ENCODE data around the gene C10orf95.
A peak's percentile ranks its signal among the peaks of the same experiment; 100 is the strongest.

C10orf95 gene

DNA sequence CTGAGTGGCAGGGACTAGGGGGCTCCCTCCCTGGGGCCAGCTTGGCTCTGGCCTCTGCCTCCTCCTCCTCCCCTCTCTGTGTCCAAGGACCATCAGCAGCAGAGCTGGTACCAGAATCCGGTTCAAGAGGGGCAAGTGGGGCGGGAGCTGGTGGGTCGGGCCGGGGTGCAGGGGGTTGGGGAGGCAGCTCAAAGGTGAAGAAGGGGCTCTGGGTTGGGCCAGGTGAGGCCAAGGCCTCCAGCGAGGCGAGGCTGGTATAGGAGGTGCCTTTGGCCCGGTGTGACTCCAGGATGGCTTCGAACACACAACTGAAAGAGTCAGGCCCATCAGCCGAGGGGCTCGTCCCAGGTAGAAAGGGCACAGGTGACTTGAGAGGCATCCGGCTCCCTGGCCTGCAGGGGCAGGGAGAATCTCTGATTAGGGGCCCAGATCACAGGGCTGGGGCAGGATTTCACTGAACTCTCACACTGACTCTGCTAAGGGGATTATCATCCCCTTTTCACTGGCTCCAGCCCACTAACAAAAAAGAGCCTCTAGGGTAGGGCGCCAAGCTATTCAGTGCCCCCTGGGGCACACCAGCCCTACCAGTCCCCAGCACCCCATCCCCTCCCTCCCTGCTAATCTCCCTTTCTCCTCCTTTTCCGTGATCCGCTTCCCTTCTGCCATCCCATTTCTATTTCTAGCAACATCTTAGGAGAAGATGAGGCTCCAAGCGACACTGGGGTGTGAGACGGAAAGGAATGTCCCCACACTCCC lies 37.4 kb downstream of the C10orf95 start:
- no peak for DNase-seq

DNA sequence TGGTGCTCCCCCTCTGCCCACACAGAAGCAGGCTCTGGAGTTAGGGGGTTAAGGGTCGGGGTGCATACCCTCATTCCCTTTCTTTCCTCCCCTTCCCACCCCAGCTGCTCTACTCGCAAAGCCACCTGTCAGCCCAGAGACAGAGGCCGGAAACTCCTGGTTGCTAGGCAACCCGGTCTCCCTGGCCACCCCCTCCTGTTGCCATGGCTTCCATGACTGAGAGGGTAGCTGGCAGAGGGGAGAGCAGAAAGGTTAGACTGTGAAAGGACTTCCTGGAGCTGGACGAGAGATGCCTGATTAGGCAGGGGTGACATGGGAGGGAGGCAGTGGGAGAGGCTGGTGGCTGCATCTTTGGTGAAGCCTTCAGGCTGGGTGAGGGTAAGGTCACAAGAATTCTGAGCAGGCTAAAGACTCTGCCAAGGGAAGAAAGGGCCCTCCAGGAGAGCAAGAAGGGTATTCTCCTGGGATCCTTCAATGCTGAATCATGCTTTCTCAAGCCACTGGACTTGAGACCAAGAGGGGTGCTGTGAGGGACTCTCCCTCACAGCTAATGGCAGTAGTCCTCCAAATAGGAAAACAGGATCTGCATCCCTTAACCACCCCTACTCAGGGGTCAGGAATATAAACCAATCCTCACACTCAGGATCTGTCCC lies 38.2 kb downstream of the C10orf95 start:
- DNase-seq, result peak; percentile 16

DNA sequence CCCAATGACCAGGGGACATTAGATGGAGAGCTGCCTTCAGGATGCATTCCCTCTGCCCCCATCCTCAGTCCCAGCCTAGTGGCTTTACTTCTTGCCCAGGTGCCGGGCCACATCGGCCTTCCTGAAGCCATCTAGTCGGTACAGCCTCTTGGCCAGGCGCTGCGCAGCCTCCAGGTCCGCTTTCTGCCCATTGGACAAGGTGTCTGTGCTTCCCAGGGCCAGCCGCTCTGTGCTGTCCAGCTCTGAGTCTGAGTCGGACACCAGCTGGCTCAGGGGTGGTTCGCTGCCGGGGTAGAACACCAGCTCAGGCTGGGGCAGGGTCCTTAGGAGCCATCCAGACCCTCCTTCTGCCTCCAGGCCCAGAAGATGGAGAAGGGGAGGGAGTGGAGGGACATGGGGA lies 39.0 kb downstream of the C10orf95 start:
- no peak for DNase-seq

DNA sequence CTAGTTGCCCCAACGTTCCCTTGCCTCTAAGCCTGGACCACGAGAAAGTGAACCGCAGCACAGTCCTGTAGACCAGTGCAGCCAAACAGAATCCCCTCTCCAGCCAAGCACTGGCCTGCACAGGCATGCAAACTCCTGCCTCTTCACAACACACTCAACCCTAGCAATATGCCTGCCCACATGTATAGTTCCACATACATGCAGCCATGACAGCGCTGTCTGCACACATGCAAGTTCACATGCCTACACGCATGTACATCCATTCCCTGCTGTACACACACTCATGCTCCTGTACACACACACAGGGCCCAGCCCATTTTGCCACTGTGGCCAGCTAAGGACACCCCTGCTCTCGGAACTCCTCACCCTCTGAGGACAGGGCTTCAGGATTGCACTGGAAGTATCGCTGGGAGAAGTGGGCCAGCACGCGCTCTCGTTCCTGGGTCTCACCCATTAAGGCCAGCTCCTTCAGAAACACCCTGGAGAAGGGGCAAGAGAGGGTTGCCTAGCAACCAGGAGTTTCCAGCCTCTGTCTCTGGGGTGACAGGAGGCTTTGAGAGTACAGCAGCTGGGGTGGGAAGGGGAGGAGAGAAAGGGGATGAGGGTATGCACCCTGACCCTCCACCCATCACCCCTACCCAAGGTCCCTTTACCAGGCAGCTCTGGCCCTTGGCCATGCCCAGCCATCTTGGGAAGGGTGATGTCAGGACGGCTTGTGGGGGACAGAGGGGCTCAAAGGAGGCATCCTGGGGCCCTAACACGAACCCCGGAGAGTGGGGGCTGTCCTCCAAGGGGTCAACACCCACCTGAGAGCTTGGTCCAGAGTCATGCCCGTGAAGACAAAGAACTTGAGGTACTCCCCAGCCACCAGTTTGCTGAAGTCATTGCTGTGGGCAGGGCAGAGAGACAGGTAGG lies 39.7 kb downstream of the C10orf95 start:
- DNase-seq, result no peak

DNA sequence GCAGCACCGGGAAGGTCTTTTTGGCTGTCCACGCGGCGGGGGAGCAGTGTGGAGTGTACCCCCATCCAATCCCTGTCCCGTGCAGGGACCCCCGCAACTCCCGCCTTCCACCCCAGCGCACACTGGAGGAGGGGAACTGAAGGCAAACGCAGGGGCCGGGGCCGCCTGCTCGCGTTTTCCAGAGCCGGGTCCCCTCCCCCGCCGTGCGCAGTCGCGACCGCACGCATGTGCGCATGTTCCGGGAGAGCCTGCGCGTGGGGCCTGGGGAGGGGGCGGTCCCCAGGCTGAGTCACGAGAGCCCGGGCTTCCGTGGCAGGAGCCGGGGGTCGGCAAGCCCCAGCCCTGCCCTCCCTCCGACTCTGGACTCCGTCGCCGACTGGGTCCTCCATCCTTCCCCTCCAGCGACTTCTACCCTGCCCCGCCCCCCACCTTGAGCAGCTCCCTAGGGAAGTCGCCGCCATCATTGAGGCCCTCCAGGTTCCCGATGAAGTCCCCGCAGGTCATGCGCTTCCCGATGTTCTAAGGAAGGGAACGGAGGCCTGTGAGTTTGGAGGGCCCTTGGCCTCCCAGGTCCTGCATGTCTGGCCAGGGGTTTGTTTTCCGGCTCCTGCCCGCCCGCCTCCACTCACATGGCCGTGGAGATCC lies 40.8 kb downstream of the C10orf95 start:
- no peak for DNase-seq

DNA sequence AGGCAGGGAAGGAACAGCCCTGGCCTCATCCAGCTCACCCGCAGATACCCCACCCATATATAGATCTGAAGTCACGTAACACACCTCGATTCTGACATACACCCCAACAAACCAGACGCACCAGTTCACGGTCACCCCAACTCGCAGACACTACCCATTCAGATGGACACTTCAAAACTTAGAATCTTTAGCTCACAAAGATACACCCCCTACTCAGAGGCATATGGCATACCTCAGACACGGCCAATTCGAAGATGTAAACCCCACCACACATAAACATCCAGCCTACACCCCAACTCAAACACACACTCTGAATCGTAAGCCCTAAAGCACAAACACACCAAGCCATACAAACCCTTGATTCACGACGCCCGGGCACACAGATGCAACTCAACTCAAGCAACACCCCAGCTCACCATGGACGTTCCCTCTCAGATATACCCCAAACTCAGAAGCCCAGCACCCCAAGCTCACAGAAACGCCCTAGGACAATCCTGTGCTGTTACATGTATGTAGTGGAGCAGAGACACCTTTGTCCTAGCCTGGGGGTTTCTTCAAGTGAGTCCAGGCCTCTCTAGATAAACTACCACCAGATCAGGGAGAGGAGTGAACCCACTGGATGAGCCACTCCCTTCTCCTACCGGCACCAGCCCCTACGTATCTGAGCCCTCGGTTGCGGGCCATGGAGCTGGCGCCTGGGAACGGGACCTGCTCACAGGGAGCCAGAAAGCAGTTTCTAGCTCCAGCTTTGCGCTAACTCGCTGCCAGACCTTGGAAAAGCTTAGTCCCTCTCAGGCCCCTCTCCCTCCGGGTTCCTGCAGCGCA lies 41.5 kb downstream of the C10orf95 start:
- no peak for DNase-seq

DNA sequence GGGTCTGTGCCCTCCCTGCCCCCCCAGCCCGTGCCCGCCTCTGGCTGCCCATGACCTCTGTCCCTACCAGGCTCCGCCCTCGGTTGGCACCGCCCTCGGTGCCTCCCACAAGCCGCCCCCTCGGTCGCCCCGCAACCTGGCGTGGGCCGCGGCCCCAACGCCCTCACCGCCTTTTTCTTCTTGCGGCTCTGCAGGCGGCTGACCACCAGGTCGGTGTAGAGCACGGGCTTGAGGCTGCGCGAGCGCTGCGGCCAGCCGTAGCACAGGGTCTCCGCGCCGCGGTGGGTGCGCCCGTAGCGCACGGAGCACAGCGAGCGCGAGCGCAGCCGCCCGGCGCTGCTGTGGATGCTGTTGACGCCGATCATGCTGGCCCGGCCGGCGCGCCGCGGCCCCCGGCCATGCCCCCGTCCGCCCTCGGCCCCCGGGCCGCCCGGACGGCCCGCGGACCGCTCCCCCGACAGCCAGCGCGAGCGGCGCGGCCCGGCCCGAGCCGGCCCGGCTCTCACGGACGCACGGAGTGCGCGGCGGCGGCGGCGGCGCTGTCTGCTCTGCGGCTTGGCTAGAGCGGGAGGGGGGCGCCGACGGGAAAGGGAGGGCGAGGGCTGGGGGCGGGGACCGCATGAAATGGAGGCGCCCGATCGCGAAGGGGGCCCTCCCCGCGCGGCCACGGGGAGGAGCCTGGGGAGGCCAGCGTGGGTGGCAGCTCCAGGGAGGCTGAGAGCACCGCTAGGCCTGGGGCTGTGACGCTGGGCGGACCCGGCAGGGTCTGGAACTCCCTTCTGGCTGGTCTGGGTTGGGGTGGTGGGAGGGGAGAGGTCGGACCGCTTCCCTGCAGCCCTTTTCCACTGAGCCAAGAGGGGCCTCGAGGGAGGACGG lies 42.4 kb downstream of the C10orf95 start:
- DNase-seq, result no peak

DNA sequence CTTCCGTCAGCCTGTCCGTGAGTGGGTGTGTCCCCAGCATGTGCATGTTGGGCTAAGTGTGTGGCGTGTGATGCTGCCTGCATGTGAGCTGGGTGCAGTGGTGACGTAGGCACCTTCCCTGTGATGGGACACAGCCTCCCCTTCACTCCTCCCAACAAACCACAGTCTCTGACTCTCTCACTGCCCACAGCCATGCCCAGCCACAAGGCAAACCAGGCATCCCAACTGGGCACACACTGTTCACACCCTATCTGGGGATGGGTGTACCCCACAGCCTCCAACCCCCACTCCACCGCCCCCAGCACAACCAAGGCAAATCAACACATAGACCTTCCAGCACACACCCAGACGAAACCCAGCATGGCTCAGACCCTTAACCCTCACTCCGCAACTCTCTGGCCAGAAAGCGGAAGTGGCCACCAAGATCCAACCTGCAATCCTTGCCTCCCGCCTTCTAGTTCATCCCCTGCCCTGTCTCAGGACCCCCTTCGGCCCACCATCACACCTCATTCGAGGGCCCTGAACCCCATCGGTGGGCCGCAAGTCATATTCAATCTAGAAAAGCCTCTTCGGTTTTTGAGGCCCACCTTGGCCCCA lies 43.1 kb downstream of the C10orf95 start:
- no peak for DNase-seq

DNA sequence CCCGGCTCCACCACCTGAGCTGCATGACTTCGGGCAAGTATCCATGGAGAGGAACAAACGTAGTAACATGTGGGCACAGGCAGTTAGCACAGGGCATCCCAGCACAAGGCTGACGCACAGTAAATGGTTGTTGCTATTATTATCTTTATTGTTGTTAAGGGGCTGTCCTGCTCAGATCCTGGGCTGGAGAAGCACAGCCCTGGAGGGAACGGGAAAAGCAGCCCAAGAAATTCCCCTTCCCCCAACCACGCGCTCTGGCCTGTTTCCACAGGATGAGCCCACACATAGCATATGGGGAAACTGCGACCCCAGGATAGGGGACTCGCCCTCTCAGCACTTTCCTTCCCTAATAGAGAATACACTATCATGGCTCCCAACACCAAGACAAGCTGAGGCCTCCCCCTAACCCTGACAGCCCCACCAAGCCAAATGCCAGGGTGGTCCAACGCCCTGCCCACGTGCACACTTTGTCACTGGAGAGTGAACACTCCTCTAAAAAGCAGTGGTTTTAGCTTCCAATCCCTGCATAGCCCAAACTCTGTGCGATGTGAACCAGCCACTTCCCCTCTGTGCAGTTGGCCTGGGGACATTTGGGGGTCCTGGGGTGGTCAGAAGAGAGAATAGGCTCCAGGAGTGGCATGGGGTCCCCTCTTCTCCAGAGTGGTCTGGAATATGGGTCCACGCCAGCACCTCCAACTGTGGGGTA lies 43.8 kb downstream of the C10orf95 start:
- no peak for DNase-seq

DNA sequence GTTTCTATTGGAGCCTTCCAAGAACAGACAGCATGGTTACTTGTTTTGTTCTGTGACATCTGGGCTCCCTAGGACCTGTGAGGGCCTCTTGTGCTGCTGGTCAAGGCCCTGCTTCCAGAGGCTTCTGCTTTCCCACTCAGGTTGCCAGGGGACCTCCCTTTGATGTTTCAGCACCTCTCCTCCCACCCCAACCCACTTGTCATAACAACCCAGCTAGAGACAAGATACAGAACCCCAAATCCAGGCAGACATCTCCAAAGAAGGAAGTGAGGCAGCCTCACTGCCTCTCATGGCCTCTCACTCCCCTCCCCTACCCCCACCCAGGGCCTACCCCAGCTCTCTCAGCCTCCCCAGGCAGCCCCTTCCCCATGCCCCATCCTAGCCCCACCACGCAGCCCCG lies 44.5 kb downstream of the C10orf95 start:
- no peak for DNase-seq

DNA sequence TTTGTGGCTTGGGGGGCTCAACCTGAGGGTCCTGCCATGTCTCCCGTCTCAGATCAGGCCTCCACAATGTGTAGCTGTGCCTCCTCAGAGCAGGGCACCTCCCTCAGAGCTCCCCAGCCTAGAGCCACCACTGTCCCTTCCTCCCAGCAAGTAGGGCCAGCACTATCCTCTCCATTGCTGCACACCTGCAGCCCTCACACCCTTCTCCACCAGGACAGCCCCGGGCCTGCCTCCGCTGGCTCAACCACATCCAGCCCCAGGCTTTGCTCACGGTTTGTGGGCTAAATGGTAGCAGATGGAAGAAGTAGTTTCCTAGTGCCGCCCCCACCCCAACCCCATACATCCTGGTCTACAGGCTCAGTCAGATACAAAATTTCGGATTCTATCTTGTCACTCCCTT lies 45.7 kb downstream of the C10orf95 start:
- no peak for DNase-seq

DNA sequence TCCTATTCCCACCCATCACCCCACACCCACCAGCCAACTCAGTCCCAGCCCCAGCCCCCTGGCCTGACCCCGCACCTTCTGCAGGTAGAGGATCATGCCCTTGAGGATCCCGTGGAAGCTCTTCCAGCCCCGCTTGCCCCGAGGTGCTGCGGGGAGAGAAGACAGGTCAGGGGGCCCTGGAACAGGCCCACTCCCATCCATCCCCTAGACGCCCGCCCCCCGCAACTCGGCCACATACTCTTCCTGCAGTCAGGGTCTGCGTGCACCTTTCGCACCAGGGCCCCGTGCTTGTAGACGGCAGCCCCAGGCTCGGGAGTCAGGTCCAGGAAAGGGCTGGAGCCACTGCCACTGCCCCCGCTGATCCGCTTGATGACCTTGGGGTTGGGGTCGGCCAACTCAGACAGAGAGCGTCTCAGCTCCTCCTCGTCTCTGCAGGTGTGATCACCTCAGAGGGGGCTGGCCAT lies 46.2 kb downstream of the C10orf95 start:
- DNase-seq, result no peak

DNA sequence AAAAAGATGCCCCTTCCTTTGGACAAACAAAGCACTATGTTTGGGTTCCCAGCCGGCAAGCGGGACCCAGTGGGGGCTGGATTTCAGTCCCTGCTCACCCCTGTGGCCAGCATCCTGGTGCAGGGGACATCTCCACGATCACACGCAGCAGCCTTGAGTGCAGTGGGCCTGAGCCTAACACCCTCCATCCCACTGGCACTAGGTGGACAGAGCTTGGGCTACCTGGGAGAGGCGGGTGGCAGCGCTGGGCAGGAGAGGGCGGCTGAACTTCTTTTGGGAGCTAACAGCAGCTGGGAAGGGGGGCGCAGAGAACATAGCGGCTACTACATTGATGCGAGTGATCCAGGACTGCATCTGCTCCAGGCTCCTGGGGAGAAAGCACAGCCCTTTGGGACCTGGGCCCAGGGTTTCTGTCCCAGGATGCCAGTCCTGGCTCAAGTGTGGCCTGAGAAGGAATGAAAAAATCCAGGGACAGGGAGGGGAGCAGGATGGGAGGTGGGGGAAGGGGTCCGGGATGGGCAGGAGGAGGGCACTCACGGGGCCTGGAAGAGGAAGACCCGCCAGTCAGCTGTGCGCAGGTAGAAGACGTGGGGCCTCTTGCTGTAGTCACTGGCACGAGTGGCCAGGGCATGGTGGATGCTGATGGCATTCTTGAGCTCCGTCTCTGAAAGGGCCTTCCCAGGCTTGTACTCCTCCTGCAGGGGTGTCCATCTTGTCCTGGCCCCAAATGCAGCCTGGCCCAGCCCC lies 46.8 kb downstream of the C10orf95 start:
- no peak for DNase-seq

DNA sequence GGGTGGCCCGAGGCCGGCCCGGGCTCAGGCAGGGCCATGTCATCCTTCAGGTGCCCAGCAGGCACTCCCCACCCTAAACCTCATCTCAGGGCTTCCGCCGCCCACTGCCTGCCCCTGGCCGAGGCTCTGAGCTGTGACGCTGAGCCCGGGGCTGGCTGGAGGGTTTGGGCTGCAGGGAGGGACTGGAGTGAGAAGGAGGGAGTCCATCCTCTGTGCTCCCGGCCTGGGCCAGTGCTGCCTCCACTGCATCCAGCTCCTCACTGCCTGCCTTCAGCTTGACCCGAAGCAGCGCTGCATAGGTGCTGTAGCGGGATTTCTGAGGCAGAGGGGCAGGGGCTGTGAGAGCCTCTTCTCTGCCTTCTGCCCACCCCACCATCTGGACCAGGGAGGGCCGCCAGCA lies 48.2 kb downstream of the C10orf95 start:
- no peak for DNase-seq

DNA sequence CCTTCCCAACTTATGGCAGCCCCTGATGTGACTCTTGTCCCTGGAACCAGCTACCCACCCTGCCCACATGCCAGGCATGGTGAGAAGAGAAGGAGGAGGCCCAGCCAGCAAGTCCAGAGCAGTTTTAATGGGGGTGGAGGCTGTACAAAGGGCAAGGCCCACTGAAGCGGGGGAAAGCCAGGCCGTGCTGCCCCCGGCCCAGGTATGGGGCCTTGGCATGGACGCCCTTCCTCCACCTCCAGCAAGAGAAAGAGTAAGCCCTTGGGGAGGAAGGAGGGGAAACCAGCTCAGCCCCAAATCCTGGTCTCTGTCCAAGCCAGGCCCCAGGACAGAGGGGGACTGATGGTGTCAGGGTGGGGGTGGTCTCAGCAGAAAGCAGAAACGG lies 48.8 kb downstream of the C10orf95 start:
- no peak for DNase-seq

DNA sequence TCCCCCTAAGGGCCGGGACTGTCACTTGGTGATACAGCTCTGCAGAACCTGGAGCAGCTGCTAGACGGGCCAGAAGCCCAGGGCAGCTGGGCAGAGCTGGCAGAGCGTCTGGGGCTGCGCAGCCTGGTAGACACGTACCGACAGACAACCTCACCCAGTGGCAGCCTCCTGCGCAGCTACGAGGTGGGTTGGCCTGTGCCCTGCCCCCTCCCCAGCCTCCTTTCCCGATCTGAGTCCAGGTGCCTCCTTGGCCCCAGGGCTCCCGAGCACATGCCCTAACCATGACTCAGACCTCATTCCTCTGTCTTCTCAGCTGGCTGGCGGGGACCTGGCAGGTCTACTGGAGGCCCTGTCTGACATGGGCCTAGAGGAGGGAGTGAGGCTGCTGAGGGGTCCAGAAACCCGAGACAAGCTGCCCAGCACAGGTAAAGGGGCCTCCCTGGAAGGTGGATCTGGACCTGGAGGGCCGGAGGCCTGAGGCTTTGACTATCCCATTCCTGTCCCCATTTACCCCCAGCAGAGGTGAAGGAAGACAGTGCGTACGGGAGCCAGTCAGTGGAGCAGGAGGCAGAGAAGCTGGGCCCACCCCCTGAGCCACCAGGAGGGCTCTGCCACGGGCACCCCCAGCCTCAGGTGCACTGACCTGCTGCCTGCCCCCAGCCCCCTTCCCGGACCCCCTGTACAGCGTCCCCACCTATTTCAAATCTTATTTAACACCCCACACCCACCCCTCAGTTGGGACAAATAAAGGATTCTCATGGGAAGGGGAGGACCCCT lies 49.4 kb downstream of the C10orf95 start:
- no peak for DNase-seq

DNA sequence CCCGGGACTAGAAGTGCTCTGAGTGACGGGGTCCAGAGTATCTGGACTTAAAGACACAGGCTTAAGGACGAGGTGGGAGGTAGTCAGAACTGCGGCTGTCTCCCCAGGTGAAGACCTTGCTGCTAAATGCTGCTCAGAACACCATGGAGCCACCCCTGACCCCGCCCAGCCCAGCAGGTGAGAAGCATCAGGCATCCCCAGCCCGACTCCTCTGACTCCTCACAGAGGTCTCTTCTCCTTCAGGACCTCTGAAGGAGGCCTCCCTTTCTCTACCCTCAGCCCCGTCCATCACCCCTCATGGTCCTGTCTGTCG lies 50.0 kb downstream of the C10orf95 start:
- no peak for DNase-seq

DNA sequence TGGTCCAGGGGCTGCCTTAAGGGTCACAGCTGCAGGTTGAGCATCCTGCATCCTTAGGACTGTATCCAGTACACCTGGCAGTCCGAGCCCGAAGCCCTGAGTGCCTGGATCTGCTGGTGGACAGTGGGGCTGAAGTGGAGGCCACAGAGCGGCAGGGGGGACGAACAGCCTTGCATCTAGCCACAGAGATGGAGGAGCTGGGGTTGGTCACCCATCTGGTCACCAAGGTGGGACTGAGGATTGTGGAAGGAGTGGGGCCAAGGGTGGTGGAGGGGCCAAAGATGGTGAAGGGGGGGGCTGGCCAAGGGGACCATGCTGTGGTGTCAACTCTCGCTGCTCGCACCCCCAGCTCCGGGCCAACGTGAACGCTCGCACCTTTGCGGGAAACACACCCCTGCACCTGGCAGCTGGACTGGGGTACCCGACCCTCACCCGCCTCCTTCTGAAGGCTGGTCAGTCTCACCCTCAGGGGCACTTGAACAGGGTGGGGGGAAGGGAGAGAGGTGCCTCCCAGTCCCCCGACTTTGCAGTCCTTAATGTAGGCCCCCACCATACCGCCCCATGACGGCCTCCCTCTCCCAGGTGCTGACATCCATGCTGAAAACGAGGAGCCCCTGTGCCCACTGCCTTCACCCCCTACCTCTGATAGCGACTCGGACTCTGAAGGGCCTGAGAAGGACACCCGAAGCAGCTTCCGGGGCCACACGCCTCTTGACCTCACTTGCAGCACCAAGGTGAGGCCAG lies 50.6 kb downstream of the C10orf95 start:
- DNase-seq, result no peak

Measured in NCI-H2029 treated with DMSO at 0.1 percent for 48 hours (cell line).